Esophagus muscularis mucosa (tissue), 4 donors: ENCODE results near the gene ANO6. TPM values are rescaled to one million over a fixed set of nuclear protein-coding genes. Genes with fewer than 3 reads are reported as not detected.

Source experiments
- DNase-seq: peaks from one replicate; pipeline ENCODE4 v3.0.0-alpha.2; 2017; ENCODE audit errors: extremely low spot score
- H3K27ac ChIP-seq, 4 donors: fragments of 200-600 bp; sonication (generic); replicated peaks in 1 of 4; 1 replicate in 3 of 4; 2 replicates in 1 of 4; pipeline ENCODE4 v1.5.1; 2016 to 2019; ENCODE audit warnings: mild to moderate bottlenecking in 1 of 4
- H3K27me3 ChIP-seq, 4 donors: fragments of 200-600 bp; sonication (generic); one replicate each; pipeline versions ENCODE4 v1.5.1 to v1.6.0; 2016 to 2019
- H3K36me3 ChIP-seq, 4 donors: fragments of 200-600 bp; sonication (generic); one replicate each; pipeline ENCODE4 v1.5.1; 2016 to 2019
- H3K4me1 ChIP-seq, 4 donors: fragments of 200-600 bp; sonication (generic); one replicate each; pipeline ENCODE4 v1.5.1; 2016 to 2019
- H3K4me3 ChIP-seq, 4 donors: fragments of 200-600 bp; sonication (generic); 1 replicate in 2 of 4; 2 replicates in 2 of 4; pipeline ENCODE4 v1.5.1; 2016 to 2019; ENCODE audit warnings: mild to moderate bottlenecking in 4 of 4, moderate library complexity in 1 of 4
- H3K9me3 ChIP-seq, 4 donors: fragments of 200-600 bp; sonication (generic); 1 replicate in 3 of 4; 2 replicates in 1 of 4; pipeline ENCODE4 v1.5.1; 2016 to 2019
- CTCF ChIP-seq, 3 experiments: fragments of 200-600 bp in 2 of 3; fragments of 450-650 bp in 1 of 3; sonication (generic) in 2 of 3; IDR thresholded peaks; one replicate each; pipeline ENCODE4 v1.5.1; 2017 to 2019; ENCODE audit warnings: antibody characterized with exemption in 3 of 3, mild to moderate bottlenecking in 2 of 3, moderate library complexity in 1 of 3
- EP300 ChIP-seq: sonication (generic); formaldehyde crosslinking; IDR thresholded peaks from one replicate; pipeline ENCODE4 v1.6.1; 2017; ENCODE audit warnings: antibody characterized with exemption
- POLR2A ChIP-seq: fragments of 450-650 bp; IDR thresholded peaks from one replicate; pipeline ENCODE4 v1.6.1; 2017; ENCODE audit warnings: antibody characterized with exemption, moderate library complexity, mild to moderate bottlenecking, low read depth
- POLR2AphosphoS5 ChIP-seq, 2 donors: sonication (generic); formaldehyde crosslinking; IDR thresholded peaks; one replicate each; pipeline ENCODE4 v1.6.1; 2017; ENCODE audit warnings: antibody characterized with exemption in 2 of 2
- WGBS: methylation state at CpG from one replicate; pipeline ENCODE4 v1.1.5; 2018; 5-methylcytosine and 5-hydroxymethylcytosine counted together
- intact Hi-C: fragments of 100-400 bp; cut with DNase I; formaldehyde crosslinking; loops from one replicate; pipeline ENCODE4 v1.15.1; 2023
- total RNA-seq, 4 donors: library from RNA; depleted of rRNA; stranded (reverse); fragments of >200 nt; gene quantifications; one replicate each; pipeline versions ENCODE4 v1.1.0 to v1.2.1, GENCODE V29; 2016

Gene ANO6
- total RNA-seq, 4 donors from 2014 or later, result 141 to 208 (median 166) TPM

DNA sequence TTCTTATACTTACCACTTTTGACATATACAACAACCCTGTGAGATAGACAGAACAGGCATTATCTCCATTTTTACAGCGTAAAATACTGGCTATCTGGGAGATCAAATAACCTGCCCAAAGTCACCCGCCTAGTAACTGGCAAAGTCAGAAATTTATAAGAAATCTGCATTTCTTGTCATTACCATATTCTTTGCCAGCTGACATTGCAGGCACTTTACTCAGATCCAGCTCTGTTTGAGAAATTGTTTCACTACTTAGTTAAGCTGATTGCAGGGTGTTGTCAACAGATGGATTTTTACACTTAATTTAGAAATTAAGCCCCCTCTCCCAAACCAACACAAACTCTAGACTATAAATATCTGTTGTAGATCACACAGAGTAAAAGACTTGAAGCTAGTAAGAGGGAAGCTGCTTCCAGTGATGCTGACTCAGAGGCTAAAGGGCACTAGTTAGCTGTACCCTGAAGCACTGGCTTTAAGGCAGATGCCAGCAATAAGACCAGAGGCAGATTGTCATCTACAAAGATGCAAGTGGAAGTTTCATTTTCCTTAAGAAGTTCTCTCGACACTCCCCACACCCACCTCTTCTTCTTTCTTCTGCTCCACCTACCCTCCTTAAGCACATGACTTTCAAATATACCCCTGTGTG, 153.1 kb downstream of the ANO6 start:
- no peak for TF ChIP-seq CTCF (IDR thresholded peaks at IDR 0.05)
- TF ChIP-seq EP300, result no peak
- TF ChIP-seq POLR2AphosphoS5 (IDR thresholded peaks at IDR 0.05), result no peak
- no peak for TF ChIP-seq POLR2A
- Histone ChIP-seq H3K36me3 (peaks cover 8 to 37% (median 23%) of the 10 kb centered on the region in 4 donors), H3K4me1 (peaks cover 0 to 15% (median 5%) of the 10 kb centered on the region in 4 donors), H3K9me3 (peaks cover 0 to 13% (median 4%) of the 10 kb centered on the region in 4 donors), H3K4me3 (no peak overlapping the region), H3K27ac (no peak overlapping the region), H3K27me3 (no peaks in the 10 kb centered on the region)
- intact Hi-C loops, result no loop called here
- 85% methylated on average over 3 of the region's 3 CpGs for WGBS
- no peak for DNase-seq

- intact Hi-C loops, result no loop called here
- Histone ChIP-seq H3K9me3 (no peaks in the 10 kb centered on the region), H3K27ac (no peak overlapping the region), H3K4me3 (no peak overlapping the region), H3K4me1 (no peaks in the 10 kb centered on the region), H3K27me3 (no peaks in the 10 kb centered on the region), H3K36me3 (peaks cover 0 to 53% (median 40%) of the 10 kb centered on the region in 4 donors)
- TF ChIP-seq POLR2AphosphoS5 (IDR thresholded peaks at IDR 0.05) (no peak), EP300 (no peak), CTCF (IDR thresholded peaks at IDR 0.05) (no peak), POLR2A (no peak)
- 64% methylated on average over 1 of the region's 1 CpG for WGBS
- no peak for DNase-seq
Observed at GRCh38 chr12:45377815-45378214, 161.9 kb downstream of the ANO6 start.

DNA sequence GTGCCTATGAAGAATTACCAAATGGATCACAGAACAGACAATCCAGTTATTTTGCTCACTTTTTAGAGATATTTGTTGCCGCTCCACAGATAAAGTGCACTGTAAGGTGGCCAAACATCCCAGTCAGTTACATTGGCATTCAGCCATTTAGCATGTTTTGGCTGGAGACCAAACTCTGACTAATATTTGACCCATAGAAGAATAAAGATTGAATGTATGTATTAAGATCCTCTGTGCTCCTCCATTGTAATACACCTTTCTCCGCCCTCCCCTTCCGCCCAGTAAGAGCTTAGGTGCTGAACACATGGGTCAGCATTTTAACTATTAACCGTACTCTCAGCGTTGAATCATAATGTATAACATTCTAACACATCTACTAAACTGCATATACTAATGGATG, 163.4 kb downstream of the ANO6 start:
- WGBS, result 84% methylated on average over 5 of the region's 5 CpGs
- intact Hi-C loops, result no loop called here
- Histone ChIP-seq H3K27me3 (no peaks in the 10 kb centered on the region), H3K36me3 (peaks cover 8 to 68% (median 52%) of the 10 kb centered on the region in 4 donors), H3K27ac (no peak overlapping the region), H3K9me3 (no peaks in the 10 kb centered on the region), H3K4me1 (no peaks in the 10 kb centered on the region), H3K4me3 (no peak overlapping the region)
- no peak for DNase-seq
- no peak for TF ChIP-seq EP300
- no peak for TF ChIP-seq POLR2AphosphoS5 (IDR thresholded peaks at IDR 0.05)
- no peak for TF ChIP-seq POLR2A
- TF ChIP-seq CTCF (IDR thresholded peaks at IDR 0.05), result no peak

DNA sequence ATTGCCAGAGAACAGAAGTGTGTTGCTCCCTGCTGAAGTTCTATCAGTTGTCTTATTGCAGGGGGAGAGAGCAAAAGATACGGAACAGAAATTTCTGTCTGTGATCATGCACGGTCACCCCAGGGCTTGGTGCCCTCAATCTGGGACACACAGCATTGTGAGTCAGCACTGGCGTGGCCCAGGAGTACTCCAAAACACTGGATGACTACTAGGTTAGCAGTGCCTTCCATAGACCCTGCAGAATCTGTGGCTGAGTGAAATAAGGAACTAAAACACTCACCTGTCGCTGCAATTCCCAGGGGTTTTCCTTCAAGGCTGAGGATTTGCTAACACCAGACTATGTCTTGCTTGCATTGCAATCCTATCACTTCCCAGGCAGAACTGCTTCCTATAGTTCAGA, 165.5 kb downstream of the ANO6 start:
- peaks cover 13 to 84% (median 63%) of the 10 kb centered on the region in 4 donors for H3K36me3 ChIP-seq
- no peak for DNase-seq
- TF ChIP-seq POLR2AphosphoS5 (IDR thresholded peaks at IDR 0.05) (no peak), CTCF (IDR thresholded peaks at IDR 0.05) (no peak), EP300 (no peak), POLR2A (no peak)
- H3K27ac ChIP-seq, result no peak overlapping the region
- no peaks in the 10 kb centered on the region for H3K27me3 ChIP-seq
- H3K4me1 ChIP-seq, result no peaks in the 10 kb centered on the region
- intact Hi-C loops, result no loop called here
- H3K4me3 ChIP-seq, result no peak overlapping the region
- no peaks in the 10 kb centered on the region for H3K9me3 ChIP-seq
- 74% methylated on average over 4 of the region's 4 CpGs for WGBS
